ENCODE results near the gene SESN1. TPM values are rescaled to one million over a fixed set of nuclear protein-coding genes. Genes with fewer than 3 reads are reported as not detected.

SESN1 gene
- total RNA-seq, 1 donor from 2014 or later, result 50.0 TPM

DNA sequence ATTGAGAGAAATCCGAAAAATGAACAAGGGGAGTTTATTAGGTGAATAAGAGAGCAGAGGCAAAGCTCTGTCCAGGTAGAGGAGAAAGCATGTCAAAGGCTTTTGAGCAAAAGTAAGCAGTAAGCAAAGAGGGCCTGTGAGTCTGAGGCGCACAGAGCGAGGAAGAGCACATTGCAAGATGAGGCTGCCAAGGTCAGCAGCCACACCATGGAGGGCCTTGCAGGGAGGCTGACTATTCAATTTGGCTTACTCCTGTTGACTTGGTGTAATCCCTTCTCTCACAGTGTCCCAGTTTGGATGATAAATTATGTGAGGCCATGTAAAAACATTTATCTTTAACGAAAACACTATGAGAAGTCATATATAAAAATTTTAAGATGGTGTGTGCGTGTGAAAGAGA lies 32.4 kb downstream of the SESN1 start:
- DNase-seq (ENCODE audit: low read depth), result no peak

DNA sequence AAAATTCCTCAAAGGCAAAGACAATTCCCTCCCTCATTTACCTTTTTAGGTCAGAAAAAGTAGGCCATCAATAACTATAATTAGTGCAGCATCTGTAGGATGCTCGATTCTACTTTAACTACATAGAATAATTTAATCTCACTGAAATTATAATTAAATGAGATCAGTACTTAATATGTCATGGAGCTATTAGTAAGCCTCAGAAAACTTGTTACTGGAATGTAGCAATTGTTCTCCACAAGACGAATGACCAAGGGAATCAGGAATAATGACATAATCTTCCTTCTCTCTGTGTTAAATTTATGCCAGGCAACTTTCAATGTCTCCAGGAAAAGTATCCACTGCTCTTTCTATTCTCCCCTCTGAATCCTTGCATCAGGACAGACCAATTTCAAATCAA lies 34.1 kb downstream of the SESN1 start:
- peak; percentile 28 for DNase-seq (ENCODE audit: low read depth)

DNA sequence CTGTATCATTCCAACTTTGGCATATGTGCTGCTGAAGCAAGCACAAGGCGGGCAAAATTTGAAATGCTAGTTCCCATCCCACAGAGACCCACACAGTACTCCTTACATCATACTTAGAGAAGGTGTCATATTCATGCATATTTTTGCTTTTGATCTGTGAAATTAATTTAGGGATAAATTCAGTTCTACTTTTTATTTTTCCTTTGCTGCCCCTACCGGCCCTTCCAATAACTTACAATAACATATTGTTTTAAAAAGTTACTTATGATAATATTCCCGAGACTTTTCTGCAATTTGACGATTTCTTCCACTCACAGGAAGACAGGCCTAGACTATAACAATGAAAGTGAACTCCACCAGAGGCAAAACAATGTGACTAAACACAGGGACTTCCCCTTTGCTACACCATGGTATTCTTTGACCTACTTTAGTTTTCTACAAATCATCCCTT lies 35.0 kb downstream of the SESN1 start:
- peak; percentile 43 for DNase-seq (ENCODE audit: low read depth)

DNA sequence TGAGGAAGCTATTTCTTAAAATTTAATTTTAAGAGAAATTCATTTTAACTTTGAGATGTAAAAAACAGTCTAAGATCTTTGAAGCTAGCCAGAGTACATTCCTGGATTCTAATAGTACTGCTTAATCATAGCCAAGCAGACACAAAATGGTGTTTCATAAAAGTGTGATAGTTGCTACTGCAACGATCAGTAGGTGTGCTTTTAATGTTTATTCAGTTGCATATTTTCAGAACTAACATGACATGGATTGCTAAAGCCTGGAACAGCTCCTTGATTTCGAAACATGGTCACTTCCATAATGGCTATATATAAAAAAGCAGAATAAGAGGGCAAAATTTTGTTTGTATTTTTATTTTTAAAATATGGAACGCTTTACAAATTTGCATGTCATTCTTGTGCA lies 35.5 kb downstream of the SESN1 start:
- no peak for DNase-seq (ENCODE audit: low read depth)

DNA sequence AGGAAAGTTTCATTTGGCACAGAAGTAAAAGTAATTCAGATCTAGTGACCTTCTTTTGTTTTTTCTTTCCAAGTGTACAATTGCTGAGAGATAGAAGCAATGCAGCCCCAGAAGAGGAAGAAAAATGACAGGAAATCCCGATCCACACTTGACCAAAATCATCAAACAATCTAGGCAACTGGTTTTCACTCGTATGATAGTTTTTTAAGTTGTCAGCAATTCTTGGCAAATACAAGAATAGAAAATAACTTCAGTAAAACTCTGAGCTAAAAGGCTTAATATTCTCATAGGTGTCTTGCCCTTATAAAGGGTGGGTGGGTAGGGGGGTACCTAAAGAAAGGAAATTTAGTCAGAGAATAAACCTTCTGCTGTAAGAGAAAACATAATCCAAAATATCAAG lies 36.0 kb downstream of the SESN1 start:
- DNase-seq (ENCODE audit: low read depth), result no peak

DNA sequence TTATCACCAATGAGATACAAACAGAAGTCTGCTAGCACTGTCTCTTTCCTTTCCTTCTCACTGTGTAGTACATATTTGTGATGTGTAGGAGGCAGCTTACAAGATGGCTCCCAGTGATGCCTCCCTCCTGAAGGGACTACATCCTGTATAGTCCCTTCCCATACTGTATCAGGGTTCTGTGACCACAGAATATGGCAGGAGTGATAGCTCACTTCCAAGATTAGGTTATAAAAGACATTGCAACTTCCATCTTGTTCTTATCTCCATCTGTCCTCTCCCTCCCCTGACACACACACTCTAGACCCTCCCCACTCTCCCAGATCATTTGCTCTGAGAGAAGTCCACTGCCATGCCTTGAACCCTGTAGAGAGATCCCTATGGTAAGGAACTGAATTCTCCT lies 38.0 kb downstream of the SESN1 start:
- DNase-seq (ENCODE audit: low read depth), result no peak

DNA sequence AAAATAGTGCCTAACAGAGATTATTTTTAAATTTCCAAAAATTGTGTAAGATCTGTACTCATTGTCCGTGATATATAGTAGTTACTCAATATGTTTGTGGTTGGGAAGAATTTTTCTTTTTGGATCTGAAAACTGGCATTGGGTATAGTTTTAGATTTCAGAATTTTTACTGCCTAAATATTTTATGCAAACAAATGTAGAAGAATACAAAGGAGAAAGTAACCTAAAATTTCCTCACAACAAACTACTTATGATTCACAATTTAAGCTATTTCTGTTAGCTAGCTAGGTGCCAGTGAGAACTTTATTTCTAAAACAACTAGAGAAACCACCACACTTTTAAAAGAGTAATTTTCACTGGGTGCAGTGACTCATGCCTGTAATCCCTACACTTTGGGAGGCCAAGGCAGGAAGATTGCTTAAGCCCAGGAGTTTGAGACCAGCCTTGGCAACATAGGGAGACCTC lies 38.8 kb downstream of the SESN1 start:
- no peak for DNase-seq (ENCODE audit: low read depth)

DNA sequence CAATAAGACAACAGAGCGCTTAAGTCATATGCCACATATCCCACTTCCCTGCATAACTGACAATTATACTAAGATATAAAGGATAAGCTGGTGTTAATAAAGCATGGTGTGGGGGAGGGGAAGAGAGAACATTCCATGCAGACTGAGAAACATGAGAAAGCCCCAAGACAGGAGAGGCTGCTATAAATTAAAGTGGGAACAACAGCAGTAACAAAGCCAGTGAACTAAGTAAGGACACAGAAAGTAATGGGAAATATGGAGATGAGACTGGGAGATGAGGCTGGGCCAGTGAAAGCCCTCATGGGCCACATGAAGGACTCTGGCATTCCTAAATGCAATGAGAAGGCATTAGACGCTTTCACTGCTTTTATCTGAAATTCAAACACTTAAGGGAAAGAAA lies 41.3 kb downstream of the SESN1 start:
- DNase-seq (ENCODE audit: low read depth), result no peak

DNA sequence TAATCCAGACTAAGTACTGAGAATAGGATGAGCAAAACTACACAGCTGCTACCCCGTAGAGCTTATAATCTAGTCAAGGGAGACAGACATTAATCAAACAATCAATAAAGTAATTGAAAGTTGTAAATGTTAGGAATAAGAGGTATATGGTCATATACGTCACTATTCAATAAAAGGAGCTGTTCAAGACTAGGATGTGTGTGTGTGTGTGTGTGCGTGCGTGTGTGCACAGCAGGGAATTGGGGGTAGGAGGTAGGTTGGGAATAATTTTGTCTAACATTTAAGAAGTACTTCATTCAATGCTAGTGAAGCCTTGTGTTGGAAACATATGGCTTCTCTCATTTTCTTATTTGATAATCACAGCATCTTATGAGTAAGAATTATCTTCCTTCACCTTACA lies 41.8 kb downstream of the SESN1 start:
- DNase-seq (ENCODE audit: low read depth), result no peak

DNA sequence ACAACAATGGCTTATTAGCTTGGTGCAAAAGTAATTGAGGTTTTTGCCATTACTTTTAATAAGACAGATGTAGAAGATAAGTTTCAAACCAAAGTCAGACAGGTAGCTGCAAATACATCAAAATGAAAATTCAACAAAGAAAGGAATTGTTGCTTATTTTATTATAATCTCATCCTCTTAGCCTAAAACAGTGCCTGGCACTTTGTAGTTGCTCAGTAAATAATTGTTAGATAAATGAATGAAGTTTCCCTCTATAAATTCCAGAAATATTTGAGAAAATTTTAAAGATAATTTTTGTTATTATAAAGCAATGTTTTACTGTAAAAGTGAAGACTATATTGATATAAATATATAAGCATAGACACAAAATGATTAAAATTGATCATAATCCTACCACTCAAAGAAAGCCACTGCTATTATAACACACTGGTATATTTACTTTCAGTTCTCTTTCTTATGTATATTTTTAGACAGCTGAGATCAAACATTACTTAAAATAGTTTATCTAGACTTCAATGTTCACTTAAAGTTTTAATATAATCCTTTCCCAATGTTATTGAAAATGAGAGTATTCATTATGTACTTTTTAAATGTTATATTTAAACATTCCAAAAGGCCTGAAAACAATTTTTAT lies 42.5 kb downstream of the SESN1 start:
- no peak for DNase-seq (ENCODE audit: low read depth)

DNA sequence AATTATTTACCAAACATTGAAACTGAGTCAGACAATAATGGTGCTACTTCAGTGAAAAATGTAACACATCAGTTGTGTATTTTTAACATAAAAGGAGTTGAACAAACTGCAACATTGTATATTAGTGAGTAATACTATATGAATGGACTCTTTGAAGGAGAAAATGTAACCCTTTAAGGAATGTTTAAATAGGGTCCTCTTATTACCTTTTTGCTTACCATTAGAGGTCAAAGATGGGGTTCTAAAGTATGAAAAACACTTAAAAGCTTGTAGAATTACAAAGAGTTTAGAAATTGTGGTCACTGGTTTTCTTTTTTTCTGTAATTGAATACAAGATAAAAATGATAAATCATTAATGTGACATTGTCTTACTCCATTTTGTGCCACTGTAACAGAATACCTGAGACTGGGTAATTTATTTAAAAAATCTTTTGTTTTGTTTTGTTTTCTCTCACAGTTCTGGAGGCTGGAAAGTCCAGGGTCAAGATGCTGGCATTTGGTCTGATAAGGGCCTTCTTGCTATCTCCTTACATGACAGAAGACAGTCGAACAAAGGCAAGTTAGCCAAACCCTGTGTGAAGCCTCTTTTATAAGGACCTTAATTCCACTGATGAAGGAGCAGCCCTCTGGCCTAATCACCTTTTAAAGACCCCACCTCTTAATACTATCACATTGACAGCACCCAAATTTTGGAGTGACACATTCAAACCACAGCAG lies 43.2 kb downstream of the SESN1 start:
- DNase-seq (ENCODE audit: low read depth), result no peak

DNA sequence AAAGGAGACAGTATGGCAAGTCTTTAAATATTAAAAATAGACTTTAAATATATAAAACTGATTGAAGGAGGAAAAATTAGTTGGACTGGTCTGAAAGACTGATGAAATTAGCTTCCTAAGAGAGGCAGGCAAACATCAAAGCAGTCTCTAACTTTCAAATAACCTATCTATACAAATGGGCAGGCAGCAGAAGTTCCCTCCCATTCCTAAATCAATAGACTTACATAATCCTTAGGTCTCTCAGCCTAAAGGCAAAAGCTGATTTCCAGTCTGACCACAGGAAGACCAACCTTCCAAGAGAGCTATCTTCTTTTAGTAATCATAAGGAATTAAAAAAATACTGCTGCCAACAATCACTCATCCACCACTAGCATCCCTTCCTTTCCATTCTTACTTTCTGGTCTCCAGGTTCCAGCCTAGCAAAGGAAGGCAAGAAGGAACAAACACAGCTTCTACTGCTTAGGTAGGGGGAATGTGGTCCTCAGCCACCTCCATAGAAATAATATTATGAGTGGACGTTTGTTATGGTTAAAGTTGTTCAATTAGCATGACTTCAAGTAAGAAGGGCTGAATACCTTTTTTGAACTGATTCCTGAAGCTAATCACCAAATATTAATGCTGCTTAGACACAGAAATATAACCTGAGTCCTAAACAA lies 44.1 kb downstream of the SESN1 start:
- DNase-seq (ENCODE audit: low read depth), result no peak

DNA sequence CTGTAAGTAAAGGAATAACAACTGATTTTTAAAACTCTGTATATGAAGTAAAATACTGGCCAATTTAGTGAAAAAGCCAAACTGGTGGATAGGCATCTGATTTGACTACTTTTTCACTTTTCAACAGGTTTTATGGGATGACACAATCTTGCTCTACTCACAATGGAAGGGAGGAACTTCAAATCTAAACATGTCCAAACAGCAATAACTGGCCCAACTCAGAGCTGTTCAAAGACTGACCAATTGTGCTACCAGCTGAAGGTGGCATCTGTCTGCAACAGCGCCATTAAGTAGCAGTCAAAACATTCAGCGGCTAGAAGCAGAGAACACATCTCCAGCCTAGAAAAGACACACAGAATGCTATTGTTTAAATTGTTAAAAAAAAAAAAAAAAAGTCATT lies 44.6 kb downstream of the SESN1 start:
- no peak for DNase-seq (ENCODE audit: low read depth)

DNA sequence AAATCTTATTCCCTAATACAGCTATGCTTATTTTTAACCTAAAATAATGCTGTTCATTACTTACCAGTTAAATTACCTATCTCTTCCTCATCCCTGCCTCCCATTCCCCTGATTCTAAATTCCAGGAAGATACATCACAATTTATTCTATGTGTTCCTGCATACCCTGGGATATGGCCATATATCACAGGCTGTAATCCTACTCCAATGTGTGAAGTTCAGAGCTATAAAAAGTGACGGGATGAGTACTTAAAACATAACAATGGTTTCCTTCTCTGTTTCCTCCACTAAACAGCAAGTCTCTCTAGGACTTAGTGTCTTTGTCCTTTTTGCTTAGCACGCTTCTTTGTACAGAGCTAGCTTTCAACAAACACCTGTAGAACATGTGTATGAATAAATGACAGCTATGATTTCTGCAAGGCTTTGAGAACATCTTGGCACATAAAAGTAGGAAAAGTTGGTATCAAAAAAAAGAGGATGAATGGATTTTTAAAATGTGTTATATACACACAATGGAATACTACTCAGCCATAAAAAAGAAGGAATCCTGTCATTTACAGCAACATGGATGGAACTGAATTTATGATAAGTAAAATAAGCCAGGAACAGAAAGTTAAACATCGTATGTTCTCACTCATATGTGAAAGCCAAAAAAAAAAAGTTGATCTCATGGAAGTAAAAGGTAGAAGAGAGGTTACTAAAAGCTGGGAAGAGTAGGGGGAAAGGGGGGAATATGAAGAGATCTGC lies 45.8 kb downstream of the SESN1 start:
- no peak for DNase-seq (ENCODE audit: low read depth)

DNA sequence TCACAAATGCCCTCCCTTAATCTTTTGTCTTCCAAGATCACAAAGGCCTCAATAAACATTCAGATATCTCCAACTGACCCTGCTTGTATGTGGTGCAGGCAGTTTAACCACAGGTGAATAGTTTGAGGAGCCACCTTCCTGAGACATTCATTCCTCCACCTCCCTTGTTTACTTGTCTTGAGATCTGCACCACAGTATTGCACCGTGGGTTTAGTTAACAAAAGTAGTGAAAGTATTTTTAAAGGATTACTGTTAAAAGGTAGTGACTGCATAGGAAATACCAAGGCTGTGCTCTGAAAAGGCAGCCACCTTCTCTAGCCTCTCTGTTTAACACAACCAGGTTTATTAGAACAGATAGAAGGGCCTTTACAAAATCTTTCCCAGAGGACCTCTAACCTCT lies 46.5 kb downstream of the SESN1 start:
- no peak for DNase-seq (ENCODE audit: low read depth)

DNA sequence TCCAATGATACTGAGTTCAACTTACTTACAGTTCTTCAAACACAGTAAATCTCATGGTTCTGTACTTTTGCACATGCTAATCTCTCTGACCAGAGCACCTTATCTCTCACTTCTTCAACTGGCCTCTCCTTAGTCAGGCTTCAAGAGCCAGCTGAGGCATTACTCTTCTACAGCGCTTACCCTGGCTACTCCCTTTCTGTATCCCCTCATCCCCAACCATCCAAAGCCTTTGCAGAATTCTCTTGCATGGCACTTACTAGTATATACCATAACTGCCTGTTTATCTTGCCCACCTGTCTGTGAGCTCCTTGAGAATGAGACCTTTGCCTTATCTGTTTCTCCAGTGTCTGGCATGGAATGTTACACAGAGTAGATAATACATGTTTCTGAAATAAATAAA lies 49.2 kb downstream of the SESN1 start:
- no peak for DNase-seq (ENCODE audit: low read depth)

DNA sequence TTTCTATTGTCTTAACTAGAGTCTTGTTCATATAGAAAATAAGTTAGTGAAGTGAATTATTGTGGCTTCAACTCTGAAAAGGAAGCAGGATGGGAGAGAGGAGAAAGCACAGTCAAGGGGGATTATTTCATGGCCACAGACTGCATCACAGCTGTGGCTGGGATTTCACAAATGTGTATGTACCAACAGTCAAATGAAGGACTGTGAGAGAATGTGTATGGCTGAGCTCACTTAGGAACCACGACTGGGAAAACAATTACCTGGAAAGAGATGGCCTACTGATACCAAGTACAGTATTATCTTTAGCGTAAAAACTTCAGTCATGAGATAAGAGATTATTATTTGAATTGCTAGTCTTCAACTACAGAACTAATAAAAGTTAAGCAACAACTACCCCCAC lies 54.9 kb downstream of the SESN1 start:
- no peak for DNase-seq (ENCODE audit: low read depth)

DNA sequence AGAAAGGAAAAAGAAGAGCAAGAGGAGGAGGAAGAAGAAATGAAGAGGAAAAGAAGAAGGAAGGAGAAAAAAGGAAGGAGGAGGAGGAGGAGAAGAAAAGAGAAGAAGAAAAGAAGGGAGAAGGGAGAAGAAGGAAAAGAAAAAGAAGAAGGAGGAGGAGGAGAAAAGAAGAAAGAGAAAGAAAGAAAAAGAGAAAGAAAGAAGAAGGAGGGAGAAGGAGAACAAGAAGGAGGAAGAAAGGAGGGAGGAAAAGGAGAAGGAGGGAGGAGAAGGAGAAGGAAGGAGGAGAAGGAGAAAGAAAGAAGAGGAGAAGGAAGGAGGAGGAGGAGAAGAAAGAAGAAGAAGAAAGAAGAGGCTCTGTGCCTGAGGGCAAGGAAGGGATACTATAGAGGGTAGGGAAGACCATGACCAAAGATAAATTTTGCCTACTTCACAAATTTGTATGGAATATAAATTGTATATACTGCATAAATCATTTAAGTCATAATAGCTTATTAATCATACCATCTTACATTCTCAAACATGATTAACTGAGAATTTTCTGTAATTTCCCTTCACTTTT lies 55.7 kb downstream of the SESN1 start:
- no peak for DNase-seq (ENCODE audit: low read depth)

DNA sequence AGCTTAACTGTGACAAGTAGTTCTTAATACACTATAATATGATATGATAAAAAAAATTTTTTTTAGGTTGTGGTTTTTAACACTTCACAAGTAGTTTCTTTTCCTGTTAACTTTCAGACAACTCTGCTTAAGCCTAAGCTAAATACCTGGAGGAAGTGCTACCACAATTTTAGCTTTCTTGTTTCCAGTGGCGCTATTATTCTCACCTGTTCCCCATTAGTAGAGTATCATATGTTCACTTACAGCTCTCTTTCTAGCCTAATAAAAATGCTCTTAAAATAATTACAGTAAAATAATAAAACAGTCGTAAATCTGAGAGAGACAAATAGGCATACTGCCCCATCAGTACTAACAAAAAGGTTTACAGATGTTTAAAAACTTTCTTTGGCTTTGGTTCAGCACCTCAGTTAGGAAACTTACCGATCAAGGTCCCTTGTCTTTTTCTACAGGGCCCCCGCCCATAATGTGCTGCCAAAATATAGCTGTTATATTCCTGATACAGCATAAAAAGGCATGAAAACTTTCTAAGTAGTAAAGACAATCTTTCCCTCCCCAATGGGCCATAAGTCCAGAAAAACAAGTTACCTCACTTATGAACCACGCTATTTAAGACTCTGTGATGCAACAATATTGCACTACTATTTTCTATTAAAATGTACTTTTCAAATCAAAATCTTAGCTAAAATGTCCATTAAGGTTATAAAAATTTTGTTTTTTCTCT lies 57.9 kb downstream of the SESN1 start:
- DNase-seq (ENCODE audit: low read depth), result no peak

DNA sequence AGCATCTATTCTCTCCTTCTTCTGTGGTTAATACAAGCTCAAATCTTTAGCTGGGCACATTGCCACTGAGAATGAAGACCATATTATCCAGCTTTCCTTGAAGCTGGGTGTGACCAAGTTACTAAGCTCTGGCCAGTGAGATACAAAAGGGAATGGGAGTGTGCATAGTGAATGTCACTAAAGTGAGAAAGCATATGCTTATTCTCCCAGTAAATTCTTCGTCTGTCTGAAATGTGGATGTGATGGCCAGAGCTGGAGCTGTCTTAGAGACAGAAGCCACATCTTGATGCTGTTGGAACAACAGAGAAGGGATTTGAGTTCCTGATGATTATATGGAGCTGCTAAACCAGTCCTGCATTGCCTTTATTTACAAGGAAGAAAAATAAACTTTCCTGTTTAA lies 60.1 kb downstream of the SESN1 start:
- DNase-seq (ENCODE audit: low read depth), result no peak

DNA sequence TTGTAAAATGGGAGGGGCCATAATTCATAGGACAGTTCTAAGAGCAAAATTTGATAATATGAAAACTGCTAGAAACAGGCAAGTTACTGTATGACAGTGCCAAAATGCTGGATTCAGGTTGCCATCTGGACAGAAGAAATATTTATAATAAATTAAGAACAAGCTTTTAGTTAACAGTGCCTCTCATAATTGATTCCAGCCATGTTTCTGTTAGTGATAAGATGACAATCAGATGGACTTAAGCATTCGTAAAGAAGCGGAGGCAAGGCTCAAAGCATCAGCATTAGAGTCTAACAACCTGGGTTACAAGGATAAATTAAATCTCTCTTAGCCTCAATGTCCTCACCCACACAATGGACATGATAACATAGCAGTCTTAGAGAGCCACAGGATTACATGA lies 61.0 kb downstream of the SESN1 start:
- DNase-seq (ENCODE audit: low read depth), result no peak

All from myocyte (in vitro differentiated cells).